HepG2 (cell line): ENCODE measurements around the gene PEX14. TPM values are rescaled to one million over a fixed set of nuclear protein-coding genes. Genes with fewer than 3 reads are reported as not detected.

Experiments used
- ATAC-seq: fragments of 200-7000 bp; cut with Tn5 transposase; 3 replicates; pipeline ENCODE4 v1.9.1; 2020; ENCODE audit warnings: mild to moderate bottlenecking, moderate library complexity
- BruUV-seq: library from RNA; stranded (reverse); fragments of 400-500 nt; replicated peaks from 2 replicates; lab custom pipeline; 2021; lab: Mats Ljungman, UMichigan
- CTCF ChIA-PET: fragments of 300-600 bp; formaldehyde crosslinking; extraction: SDS; loops from one replicate; lab custom pipeline; 2021; ENCODE audit warnings: low total read pairs, inconsistent platforms, low intra/inter-chr PET ratio; lab: Yijun Ruan, JAX
- POLR2A ChIA-PET: fragments of 350-600 bp; sonication (Branson Sonifier 250); formaldehyde crosslinking; loops from one replicate; lab custom pipeline; 2020; ENCODE audit warnings: antibody characterized with exemption, inconsistent platforms; lab: Yijun Ruan, JAX
- DNase-seq: peaks from one replicate; pipeline ENCODE4 v3.0.0-alpha.2; 2015; ENCODE audit warnings: low spot score
- FAIRE-seq: peaks from 3 replicates; lab custom pipeline; 2011; peaks lifted over from hg19 to GRCh38; lab: Jason Lieb, UNC
- H2AFZ ChIP-seq: one replicate; pipeline ENCODE4 v1.6.1; 2011; ENCODE audit warnings: low read length, inconsistent platforms
- H3K27ac ChIP-seq: fragments of 300-600 bp; 3 replicates; pipeline ENCODE4 v1.8.0; 2011; ENCODE audit warnings: mixed run types, mild to moderate bottlenecking, mixed read lengths, low read length, inconsistent platforms; ENCODE audit not compliant: insufficient read depth; ENCODE audit errors: extremely low read length
- H3K27me3 ChIP-seq, 2 experiments: fragments of 200-600 bp in 1 of 2; 2 replicates in 1 of 2; 3 replicates in 1 of 2; pipeline versions ENCODE4 v1.6.0 to v1.8.0; 2011; ENCODE audit warnings: low read length in 2 of 2, mild to moderate bottlenecking in 2 of 2, moderate library complexity in 2 of 2, inconsistent platforms in 1 of 2; ENCODE audit not compliant: insufficient read depth in 2 of 2, control insufficient read depth in 1 of 2
- H3K36me3 ChIP-seq, 2 experiments: fragments of 200-600 bp in 1 of 2; replicated peaks in 1 of 2; 2 replicates in 1 of 2; 3 replicates in 1 of 2; pipeline versions ENCODE4 v1.5.1 to v1.8.0; 2011; ENCODE audit warnings: low read length in 2 of 2, inconsistent platforms in 1 of 2; ENCODE audit not compliant: insufficient read depth in 2 of 2, control insufficient read depth in 1 of 2
- H3K4me1 ChIP-seq: 2 replicates; pipeline ENCODE4 v1.5.1; 2012; ENCODE audit warnings: low read length, inconsistent platforms; ENCODE audit not compliant: insufficient read depth
- H3K4me2 ChIP-seq: 2 replicates; pipeline ENCODE4 v1.6.0; 2011; ENCODE audit warnings: low read depth, low read length, inconsistent platforms
- H3K4me3 ChIP-seq, 3 experiments: fragments of 200-600 bp in 1 of 3; sonication (generic), shearing (Covaris generic) in 1 of 3; replicated peaks in 1 of 3; 2 replicates each; pipeline ENCODE4 v1.5.1; 2011 to 2016; ENCODE audit warnings: low read length in 3 of 3, inconsistent platforms in 2 of 3, low read depth in 2 of 3, mild to moderate bottlenecking in 2 of 3, control low read depth in 1 of 3, mixed read lengths in 1 of 3; ENCODE audit not compliant: insufficient read depth in 1 of 3
- H3K79me2 ChIP-seq: one replicate; pipeline ENCODE4 v1.6.1; 2011; ENCODE audit warnings: low read length, inconsistent platforms; ENCODE audit not compliant: insufficient read depth
- H3K9ac ChIP-seq: 2 replicates; pipeline ENCODE4 v1.6.0; 2011; ENCODE audit warnings: mild to moderate bottlenecking, low read depth, low read length, inconsistent platforms; ENCODE audit not compliant: insufficient read depth
- H3K9me3 ChIP-seq: 2 replicates; pipeline ENCODE4 v1.5.1; 2012; ENCODE audit warnings: mild to moderate bottlenecking, low read length
- H4K20me1 ChIP-seq: 2 replicates; pipeline ENCODE4 v1.6.0; 2011; ENCODE audit warnings: inconsistent platforms, mild to moderate bottlenecking, low read length, moderate library complexity; ENCODE audit not compliant: insufficient read depth
- ZNF432 ChIP-seq: sonication (generic); formaldehyde crosslinking; IDR thresholded peaks from 2 replicates; pipeline ENCODE4 v1.5.0; 2020; ENCODE audit warnings: missing genetic modification reagents, mild to moderate bottlenecking, borderline replicate concordance
- ZNF572 ChIP-seq: sonication (generic); formaldehyde crosslinking; IDR thresholded peaks from 2 replicates; pipeline ENCODE4 v1.5.1; 2020; ENCODE audit warnings: mild to moderate bottlenecking, missing genetic modification reagents
- WGBS: methylation state at CpG from one replicate; pipeline ENCODE4 v1.1.6; 2017; ENCODE audit warnings: low lambda C conversion rate; 5-methylcytosine and 5-hydroxymethylcytosine counted together
- in situ Hi-C: cut with HindIII; loops from 2 replicates; pipeline ENCODE4 v1.10.0; 2017; ENCODE audit warnings: low pct_unique_long_range_greater_than_20kb; ENCODE audit not compliant: extremely low pct_ligation_motif_present
- intact Hi-C: fragments of 100-400 bp; cut with micrococcal nuclease; formaldehyde crosslinking; loops from one replicate; pipeline ENCODE4 v1.10.0; 2022; ENCODE audit not compliant: unreplicated experiment
- polyA plus RNA-seq, 8 experiments: library from polyadenylated mRNA; depleted of rRNA in 3 of 8; stranded (reverse) in 7 of 8; unstranded in 1 of 8; fragments of >200 nt; fragmentation: Illumina TruSeq in 4 of 8; extraction: Trizol in 4 of 8; gene quantifications; 2 replicates each; pipeline versions ENCODE4 v1.2.1 to v1.2.3, GENCODE V29; 2011 to 2016; ENCODE audit warnings: low read depth in 4 of 8, missing spikeins in 1 of 8, mixed read lengths in 1 of 8; ENCODE audit not compliant: insufficient read depth in 1 of 8
- total RNA-seq, 5 experiments: library from RNA; depleted of rRNA; stranded (reverse); fragments of >200 nt; fragmentation: Illumina TruSeq; extraction: Trizol; gene quantifications; 2 replicates each; pipeline ENCODE4 v1.2.3, GENCODE V29; 2016; ENCODE audit warnings: low read depth in 1 of 5
- TF ChIP-seq, protein P1 (sequence below), 2 experiments: sonication (generic) in 1 of 2; formaldehyde crosslinking in 1 of 2; IDR thresholded peaks; 2 replicates each; pipeline versions ENCODE4 v1.4.0 to v1.6.1; 2018 to 2020; ENCODE audit warnings: missing genetic modification reagents in 2 of 2, borderline replicate concordance in 1 of 2, low read depth in 1 of 2, mild to moderate bottlenecking in 1 of 2, missing biosample characterization in 1 of 2

PEX14 gene
- total and polyA plus RNA-seq, 2 of the 13 experiments (the other 11 are each of a cell fraction or from before 2014, with no cell fraction given), result 6.5 to 9.9 TPM

DNA sequence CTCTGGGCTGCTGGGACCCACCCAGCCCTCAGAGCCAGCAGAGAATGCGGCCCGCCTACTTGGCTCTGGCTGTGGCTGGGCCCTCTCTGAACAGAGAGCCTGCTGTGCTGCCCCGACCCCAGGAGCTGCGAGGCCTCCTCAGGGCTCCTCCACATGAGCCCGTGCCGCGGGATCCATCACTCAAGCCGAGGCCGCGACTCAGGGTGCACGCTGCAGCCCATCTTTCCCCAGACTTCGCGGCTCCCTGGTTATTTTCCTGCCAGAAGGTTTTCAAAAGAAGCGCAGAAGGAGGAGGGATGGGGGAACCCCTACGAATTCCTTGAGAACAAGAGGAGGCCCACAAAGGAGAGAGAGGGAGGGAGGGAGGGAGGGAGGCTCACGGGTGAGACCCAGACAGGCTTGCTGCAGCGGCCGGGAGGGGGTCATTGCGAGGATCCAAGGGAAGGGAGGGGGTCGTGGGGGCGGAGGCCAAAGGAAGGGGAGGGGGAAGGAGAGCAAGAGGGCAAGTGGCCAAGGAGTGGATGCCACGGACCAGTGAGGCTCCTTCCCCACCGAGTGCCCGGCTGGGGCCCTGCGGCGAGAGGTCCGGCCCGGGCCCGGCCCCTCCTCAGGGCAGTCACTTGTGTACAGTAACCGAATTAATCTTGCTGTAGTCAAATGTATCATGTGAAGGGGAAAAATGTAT, 174.9 kb downstream of the PEX14 start:
- no peak overlapping the region for H3K27ac ChIP-seq
- H3K4me3 ChIP-seq, result no peak overlapping the region
- H3K27me3 ChIP-seq, result no peaks in the 10 kb centered on the region
- FAIRE-seq (no peak), ATAC-seq (no peak), DNase-seq (no peak)
- WGBS, result 83% methylated on average over 23 of the region's 30 CpGs
- POLR2A ChIA-PET, result no interaction called here
- H3K4me2 ChIP-seq, result no peak overlapping the region
- intact Hi-C loops (no loop called here), in situ Hi-C loops (no loop called here)
- H4K20me1 ChIP-seq, result no peaks in the 10 kb centered on the region
- BruUV-seq, result no TSS peak
- CTCF ChIA-PET, result no interaction called here
- H3K9ac ChIP-seq, result no peak overlapping the region
- H3K9me3 ChIP-seq, result no peaks in the 10 kb centered on the region
- no peak overlapping the region for H2AFZ ChIP-seq
- H3K4me1 ChIP-seq, result no peaks in the 10 kb centered on the region
- no peaks in the 10 kb centered on the region for H3K36me3 ChIP-seq
- H3K79me2 ChIP-seq, result no peaks in the 10 kb centered on the region
- no peak for TF ChIP-seq ZNF572 (CRISPR knock-in tag)
- TF ChIP-seq, protein P1, sequence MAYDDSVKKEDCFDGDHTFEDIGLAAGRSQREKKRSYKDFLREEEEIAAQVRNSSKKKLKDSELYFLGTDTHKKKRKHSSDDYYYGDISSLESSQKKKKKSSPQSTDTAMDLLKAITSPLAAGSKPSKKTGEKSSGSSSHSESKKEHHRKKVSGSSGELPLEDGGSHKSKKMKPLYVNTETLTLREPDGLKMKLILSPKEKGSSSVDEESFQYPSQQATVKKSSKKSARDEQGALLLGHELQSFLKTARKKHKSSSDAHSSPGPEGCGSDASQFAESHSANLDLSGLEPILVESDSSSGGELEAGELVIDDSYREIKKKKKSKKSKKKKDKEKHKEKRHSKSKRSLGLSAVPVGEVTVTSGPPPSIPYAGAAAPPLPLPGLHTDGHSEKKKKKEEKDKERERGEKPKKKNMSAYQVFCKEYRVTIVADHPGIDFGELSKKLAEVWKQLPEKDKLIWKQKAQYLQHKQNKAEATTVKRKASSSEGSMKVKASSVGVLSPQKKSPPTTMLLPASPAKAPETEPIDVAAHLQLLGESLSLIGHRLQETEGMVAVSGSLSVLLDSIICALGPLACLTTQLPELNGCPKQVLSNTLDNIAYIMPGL (CRISPR knock-in tag; IDR thresholded peaks at IDR 0.05; ENCODE audit: borderline replicate concordance in 1 of 2, low read depth in 1 of 2), result no peak
- no peak for TF ChIP-seq ZNF432 (CRISPR knock-in tag)
- TF ChIP-seq, all 625 proteins: peak for 0
